Stimulated activated CD8-positive, alpha-beta memory T cell treated with anti-CD3 and anti-CD28 coated beads, Interleukin-15, amount 100 ng/mL, for 4 hours (primary cell): ENCODE measurements around the gene CEP250.
"Not testable (repeated sequence)": the region's sequence is repeated elsewhere in the genome, so short reads cannot be mapped to it uniquely, and the experiment has no call there.

Experiments
- DNase-seq, 2 donors: peaks; one replicate each; pipeline ENCODE4 v3.0.0-alpha.2; 2020; ENCODE audit warnings: low read depth in 2 of 2

CEP250 gene

GRCh38 chr20:35491823-35492222, 36.4 kb downstream of the CEP250 start:
- DNase-seq, result no peak

GRCh38 chr20:35492352-35492751, 37.0 kb downstream of the CEP250 start:
- DNase-seq, result no peak

- no peak for DNase-seq
Observed at GRCh38 chr20:35496481-35496880, 41.1 kb downstream of the CEP250 start.

GRCh38 chr20:35497320-35497719, 41.9 kb downstream of the CEP250 start:
- DNase-seq, result no peak

GRCh38 chr20:35497780-35498189, 42.4 kb downstream of the CEP250 start:
- no peak for DNase-seq

GRCh38 chr20:35499271-35499670, 43.9 kb downstream of the CEP250 start:
- no peak for DNase-seq

GRCh38 chr20:35502352-35502751, 47.0 kb downstream of the CEP250 start:
- DNase-seq, result no peak

GRCh38 chr20:35503281-35503680, 47.9 kb downstream of the CEP250 start:
- DNase-seq, result no peak

GRCh38 chr20:35503841-35504561, 48.6 kb downstream of the CEP250 start:
- no peak for DNase-seq

GRCh38 chr20:35504751-35505150, 49.4 kb downstream of the CEP250 start:
- DNase-seq, result no peak

GRCh38 chr20:35506179-35506578, 50.8 kb downstream of the CEP250 start:
- no peak for DNase-seq

- no peak for DNase-seq
Observed at GRCh38 chr20:35506872-35507638, 51.7 kb downstream of the CEP250 start.

GRCh38 chr20:35508493-35509218, 53.3 kb downstream of the CEP250 start:
- no peak for DNase-seq

GRCh38 chr20:35510951-35511735, 55.7 kb downstream of the CEP250 start:
- no peak for DNase-seq

GRCh38 chr20:35511814-35512420, 56.5 kb downstream of the CEP250 start:
- DNase-seq, result no peak

GRCh38 chr20:35514371-35514932, 59.1 kb downstream of the CEP250 start:
- no peak for DNase-seq

- DNase-seq, result no peak
Observed at GRCh38 chr20:35515341-35515740, 59.9 kb downstream of the CEP250 start.

GRCh38 chr20:35515949-35516645, 60.7 kb downstream of the CEP250 start:
- no peak for DNase-seq

GRCh38 chr20:35517125-35517524, 61.7 kb downstream of the CEP250 start:
- DNase-seq, result no peak

GRCh38 chr20:35517767-35518166, 62.4 kb downstream of the CEP250 start:
- DNase-seq, result not testable (repeated sequence)
